ENCODE results near the gene PARD3.

DNA sequence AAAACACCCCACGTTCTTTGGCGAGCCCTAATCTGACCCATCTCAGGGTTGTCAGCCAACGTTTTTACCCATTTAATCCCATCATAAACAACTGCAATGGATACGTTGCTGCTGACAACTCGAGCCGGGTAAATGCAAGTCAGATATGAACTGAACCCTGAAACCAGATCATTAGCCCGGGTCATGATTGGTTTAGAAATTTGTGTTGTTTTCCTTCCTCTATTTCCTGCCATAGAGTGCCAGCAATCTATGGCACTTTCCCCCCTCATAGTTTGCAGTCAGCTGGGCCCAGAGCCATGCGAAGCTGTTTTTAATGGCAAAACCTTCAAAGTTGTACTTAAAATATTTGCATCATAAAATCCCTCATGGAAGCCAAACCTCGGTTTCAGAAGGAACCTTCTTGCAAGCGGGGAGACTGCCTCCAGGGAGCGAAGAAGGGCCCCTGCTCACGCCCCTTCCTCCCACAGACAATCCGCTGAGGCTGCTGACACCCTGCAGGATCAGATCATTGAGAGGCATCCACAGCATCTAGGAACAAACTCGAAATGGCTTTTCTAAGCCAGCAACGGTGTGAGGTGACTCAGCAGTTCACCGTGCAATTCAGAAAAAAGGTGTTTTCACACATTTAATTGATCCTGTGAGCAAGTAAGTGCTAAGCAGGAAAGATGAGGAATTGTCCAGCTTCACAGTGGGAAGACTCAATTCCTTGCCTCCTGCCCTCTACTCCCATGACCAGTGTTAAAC lies 710.1 kb downstream of the PARD3 start:
- no peak for TF ChIP-seq TCF7 (IDR thresholded peaks at IDR 0.05; ENCODE audit: borderline replicate concordance)
- TF ChIP-seq TARDBP (IDR thresholded peaks at IDR 0.05; ENCODE audit: borderline replicate concordance), result no peak
- TF ChIP-seq SMAD1 (IDR thresholded peaks at IDR 0.05; ENCODE audit: low read depth, partially characterized antibody), result no peak
- TF ChIP-seq EZH2 (IDR thresholded peaks at IDR 0.05; ENCODE audit: borderline replicate concordance, control insufficient read depth, low read depth, low read length), result no peak
- no peak for TF ChIP-seq CHD4 (IDR thresholded peaks at IDR 0.05)
- no peak for TF ChIP-seq POLR2AphosphoS5 (IDR thresholded peaks at IDR 0.05; ENCODE audit: low read length)

All from GM12878 (cell line).